Measurements from ENCODE around the gene RCAN2. TPM values are rescaled to one million over a fixed set of nuclear protein-coding genes. Genes with fewer than 3 reads are reported as not detected.

RCAN2 gene
- total and polyA plus RNA-seq, 4 donors, result 4.5 to 16.7 (median 4.8) TPM

DNA sequence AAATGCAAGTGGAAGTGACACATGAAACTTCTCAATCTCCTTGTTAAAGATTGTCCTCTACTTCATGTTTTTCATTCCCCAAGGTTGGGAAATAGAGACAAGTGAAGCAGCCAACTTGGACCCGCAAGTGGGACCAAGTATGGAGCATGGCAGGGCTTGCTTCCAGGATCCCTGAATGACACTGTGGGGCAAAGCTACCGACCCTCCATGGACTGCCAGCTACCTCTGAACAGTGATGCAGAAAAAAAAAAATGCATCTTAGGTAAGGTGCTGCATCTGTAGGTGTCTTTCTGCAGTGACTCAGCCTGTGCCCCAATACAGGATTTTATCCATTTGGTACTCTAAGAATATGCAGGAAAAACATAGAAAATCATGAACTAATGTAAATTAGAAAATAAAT, 201.4 kb downstream of the RCAN2 start:
- no peak for ATAC-seq (ENCODE audit: insufficient read depth, low FRiP score)
- TF ChIP-seq, protein P1, sequence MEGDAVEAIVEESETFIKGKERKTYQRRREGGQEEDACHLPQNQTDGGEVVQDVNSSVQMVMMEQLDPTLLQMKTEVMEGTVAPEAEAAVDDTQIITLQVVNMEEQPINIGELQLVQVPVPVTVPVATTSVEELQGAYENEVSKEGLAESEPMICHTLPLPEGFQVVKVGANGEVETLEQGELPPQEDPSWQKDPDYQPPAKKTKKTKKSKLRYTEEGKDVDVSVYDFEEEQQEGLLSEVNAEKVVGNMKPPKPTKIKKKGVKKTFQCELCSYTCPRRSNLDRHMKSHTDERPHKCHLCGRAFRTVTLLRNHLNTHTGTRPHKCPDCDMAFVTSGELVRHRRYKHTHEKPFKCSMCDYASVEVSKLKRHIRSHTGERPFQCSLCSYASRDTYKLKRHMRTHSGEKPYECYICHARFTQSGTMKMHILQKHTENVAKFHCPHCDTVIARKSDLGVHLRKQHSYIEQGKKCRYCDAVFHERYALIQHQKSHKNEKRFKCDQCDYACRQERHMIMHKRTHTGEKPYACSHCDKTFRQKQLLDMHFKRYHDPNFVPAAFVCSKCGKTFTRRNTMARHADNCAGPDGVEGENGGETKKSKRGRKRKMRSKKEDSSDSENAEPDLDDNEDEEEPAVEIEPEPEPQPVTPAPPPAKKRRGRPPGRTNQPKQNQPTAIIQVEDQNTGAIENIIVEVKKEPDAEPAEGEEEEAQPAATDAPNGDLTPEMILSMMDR (IDR thresholded peaks at IDR 0.05; ENCODE audit: control extremely low read depth, extremely low read depth), result no peak
- peaks cover 0 to 25% (median 0%) of the 10 kb centered on the region in 5 donors for H3K4me1 ChIP-seq (ENCODE audit: control insufficient read depth in 5 of 5, insufficient read depth in 5 of 5, low read length in 5 of 5)
- H3K9ac ChIP-seq (ENCODE audit: insufficient read depth in 1 of 2, low read length in 2 of 2), result no peak overlapping the region
- no peaks in the 10 kb centered on the region for H3K36me3 ChIP-seq (ENCODE audit: control insufficient read depth in 4 of 4, insufficient read depth in 4 of 4, low read length in 4 of 4)
- no peak overlapping the region for H3K27ac ChIP-seq (ENCODE audit: low read depth in 1 of 2, low read length in 1 of 2)
- DNase-seq, result no peak
- WGBS, 2 donors, result 74 to 85% methylated on average over 2 of the region's 2 CpGs
- no peaks in the 10 kb centered on the region for H3K27me3 ChIP-seq (ENCODE audit: control insufficient read depth in 3 of 3, insufficient read depth in 3 of 3, low read length in 2 of 3)
- no peak overlapping the region for H3K4me3 ChIP-seq
- no peaks in the 10 kb centered on the region for H3K9me3 ChIP-seq (ENCODE audit: control insufficient read depth in 4 of 4, insufficient read depth in 3 of 4, low read length in 3 of 4)

DNA sequence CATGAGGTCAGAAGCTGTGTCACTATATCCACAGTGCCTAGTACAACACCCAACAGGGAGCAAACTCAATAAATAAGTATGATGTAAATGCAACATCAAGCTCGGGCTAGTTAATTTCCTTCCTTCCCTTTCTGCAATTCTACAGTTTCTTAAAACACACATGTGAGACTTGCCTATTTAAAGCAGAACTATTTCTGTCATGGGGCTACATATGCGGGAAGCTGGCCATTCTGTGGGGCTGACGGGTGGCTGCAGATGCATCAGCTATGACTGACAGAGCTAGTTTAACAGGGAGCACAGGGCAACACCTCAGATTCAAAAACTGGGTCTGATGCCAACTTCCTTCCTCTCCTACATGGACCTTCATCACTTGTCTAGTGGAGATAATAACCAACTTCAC, 202.4 kb downstream of the RCAN2 start:
- 26 to 54% methylated on average over 3 of the region's 3 CpGs for WGBS, 2 donors
- H3K9ac ChIP-seq (ENCODE audit: insufficient read depth in 1 of 2, low read length in 2 of 2), result no peak overlapping the region
- TF ChIP-seq, protein P1 (IDR thresholded peaks at IDR 0.05; ENCODE audit: control extremely low read depth, extremely low read depth), result no peak
- peaks cover 0 to 24% (median 0%) of the 10 kb centered on the region in 5 donors for H3K4me1 ChIP-seq (ENCODE audit: control insufficient read depth in 5 of 5, insufficient read depth in 5 of 5, low read length in 5 of 5)
- H3K27ac ChIP-seq (ENCODE audit: low read depth in 1 of 2, low read length in 1 of 2), result no peak overlapping the region
- H3K27me3 ChIP-seq (ENCODE audit: control insufficient read depth in 3 of 3, insufficient read depth in 3 of 3, low read length in 2 of 3), result no peaks in the 10 kb centered on the region
- no peaks in the 10 kb centered on the region for H3K9me3 ChIP-seq (ENCODE audit: control insufficient read depth in 4 of 4, insufficient read depth in 3 of 4, low read length in 3 of 4)
- ATAC-seq (ENCODE audit: insufficient read depth, low FRiP score) (no peak), DNase-seq (no peak)
- H3K36me3 ChIP-seq (ENCODE audit: control insufficient read depth in 4 of 4, insufficient read depth in 4 of 4, low read length in 4 of 4), result no peaks in the 10 kb centered on the region
- H3K4me3 ChIP-seq, result no peak overlapping the region

DNA sequence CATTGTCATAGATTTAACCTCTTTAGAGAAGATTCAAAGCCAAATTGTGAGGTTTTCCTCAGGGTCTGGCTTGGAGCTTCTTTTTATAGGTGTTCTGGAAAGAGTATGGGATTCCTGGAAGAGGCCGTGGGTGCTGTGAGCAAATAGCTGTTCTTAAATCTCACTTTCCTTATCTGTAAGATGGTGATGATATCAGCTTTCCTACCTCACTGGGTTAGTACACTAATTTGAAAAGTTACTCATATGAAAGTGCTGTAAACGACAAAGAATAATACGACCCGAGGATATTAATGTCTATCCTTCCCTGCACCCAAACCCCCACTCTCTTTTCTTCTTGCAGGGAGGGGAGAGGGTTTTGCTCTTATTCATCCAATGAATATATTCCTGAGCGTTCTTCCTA, 203.6 kb downstream of the RCAN2 start:
- 84 to 90% methylated on average over 5 of the region's 5 CpGs for WGBS, 2 donors
- H3K27me3 ChIP-seq (ENCODE audit: control insufficient read depth in 3 of 3, insufficient read depth in 3 of 3, low read length in 2 of 3), result no peaks in the 10 kb centered on the region
- H3K36me3 ChIP-seq (ENCODE audit: control insufficient read depth in 4 of 4, insufficient read depth in 4 of 4, low read length in 4 of 4), result no peaks in the 10 kb centered on the region
- no peak overlapping the region for H3K27ac ChIP-seq (ENCODE audit: low read depth in 1 of 2, low read length in 1 of 2)
- H3K9me3 ChIP-seq (ENCODE audit: control insufficient read depth in 4 of 4, insufficient read depth in 3 of 4, low read length in 3 of 4), result no peaks in the 10 kb centered on the region
- no peak for ATAC-seq (ENCODE audit: insufficient read depth, low FRiP score)
- TF ChIP-seq, protein P1 (IDR thresholded peaks at IDR 0.05; ENCODE audit: control extremely low read depth, extremely low read depth), result no peak
- H3K4me3 ChIP-seq, result no peak overlapping the region
- peaks cover 0 to 21% (median 0%) of the 10 kb centered on the region in 5 donors for H3K4me1 ChIP-seq (ENCODE audit: control insufficient read depth in 5 of 5, insufficient read depth in 5 of 5, low read length in 5 of 5)
- DNase-seq, result no peak
- no peak overlapping the region for H3K9ac ChIP-seq (ENCODE audit: insufficient read depth in 1 of 2, low read length in 2 of 2)

DNA sequence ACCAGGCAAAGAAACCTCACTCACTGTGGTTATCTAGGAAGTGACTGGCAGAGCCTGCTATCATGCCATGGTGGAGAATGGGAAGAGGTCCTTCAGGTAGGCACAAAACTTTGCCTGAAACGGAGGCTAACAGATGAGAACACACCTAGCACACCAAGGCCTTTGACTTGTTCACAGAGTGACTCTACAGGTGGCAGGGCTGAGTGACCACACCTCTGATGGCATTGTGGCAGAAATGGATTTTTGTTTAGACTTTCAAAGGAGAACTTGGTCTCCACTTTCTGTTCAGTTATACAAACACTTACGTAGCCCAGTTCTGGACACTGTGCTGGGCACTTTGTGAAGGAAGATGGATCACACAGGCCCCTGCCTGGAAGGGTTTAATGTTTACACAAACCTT, 204.2 kb downstream of the RCAN2 start:
- 93 to 95% methylated on average over 2 of the region's 2 CpGs for WGBS, 2 donors
- Histone ChIP-seq H3K27me3 (ENCODE audit: control insufficient read depth in 3 of 3, insufficient read depth in 3 of 3, low read length in 2 of 3) (no peaks in the 10 kb centered on the region), H3K4me1 (ENCODE audit: control insufficient read depth in 5 of 5, insufficient read depth in 5 of 5, low read length in 5 of 5) (peaks cover 0 to 21% (median 0%) of the 10 kb centered on the region in 5 donors), H3K27ac (ENCODE audit: low read depth in 1 of 2, low read length in 1 of 2) (no peak overlapping the region), H3K9ac (ENCODE audit: insufficient read depth in 1 of 2, low read length in 2 of 2) (no peak overlapping the region), H3K4me3 (no peak overlapping the region), H3K36me3 (ENCODE audit: control insufficient read depth in 4 of 4, insufficient read depth in 4 of 4, low read length in 4 of 4) (no peaks in the 10 kb centered on the region), H3K9me3 (ENCODE audit: control insufficient read depth in 4 of 4, insufficient read depth in 3 of 4, low read length in 3 of 4) (no peaks in the 10 kb centered on the region)
- no peak for ATAC-seq (ENCODE audit: insufficient read depth, low FRiP score)
- DNase-seq, result no peak
- TF ChIP-seq, protein P1 (IDR thresholded peaks at IDR 0.05; ENCODE audit: control extremely low read depth, extremely low read depth), result no peak
